SKM-1 (cell line): ENCODE data around the gene ZNF512B.
"Not testable (repeated sequence)": the region's sequence is repeated elsewhere in the genome, so short reads cannot be mapped to it uniquely, and the experiment has no call there.

Source experiments
- DNase-seq: peaks from one replicate; lab custom pipeline; 2025; ENCODE audit not compliant: unreplicated experiment; lab: John Stamatoyannopoulos, UW

ZNF512B gene

GRCh38 chr20:63969838-63970713 lies at the start of gene ZNF512B:
ZNF512B (minus strand) TSS chr20:63969930; CDS start chr20:63967950, 1,980 bp downstream.
- DNase-seq: peak; percentile 40

- no peak for DNase-seq
Observed at GRCh38 chr20:64015635-64016034, 45.9 kb upstream of the ZNF512B start.

GRCh38 chr20:64012385-64013154 lies 42.8 kb upstream of the ZNF512B start:
- DNase-seq: not testable (repeated sequence)

GRCh38 chr20:64011366-64011779 lies 41.6 kb upstream of the ZNF512B start:
- no peak for DNase-seq

- DNase-seq: no peak
Observed at GRCh38 chr20:64010711-64011237, 41.0 kb upstream of the ZNF512B start.

- no peak for DNase-seq
Observed at GRCh38 chr20:64009811-64010387, 40.2 kb upstream of the ZNF512B start.

- no peak for DNase-seq
Observed at GRCh38 chr20:64006902-64007301, 37.2 kb upstream of the ZNF512B start.

GRCh38 chr20:64006490-64006889 lies 36.8 kb upstream of the ZNF512B start:
- DNase-seq: no peak

- no peak for DNase-seq
Observed at GRCh38 chr20:64005394-64005793, 35.7 kb upstream of the ZNF512B start.

- no peak for DNase-seq
Observed at GRCh38 chr20:64003960-64004725, 34.4 kb upstream of the ZNF512B start.

GRCh38 chr20:64001607-64002011 lies 31.9 kb upstream of the ZNF512B start:
- no peak for DNase-seq

GRCh38 chr20:64000906-64001305 lies 31.2 kb upstream of the ZNF512B start:
- no peak for DNase-seq

GRCh38 chr20:63982937-63983336 lies 13.2 kb upstream of the ZNF512B start:
- DNase-seq: no peak

- peak; percentile 95 for DNase-seq
Observed at GRCh38 chr20:63980806-63981728, 11.3 kb upstream of the ZNF512B start, which contains the start of gene PRPF6. PRPF6 (plus strand) TSS chr20:63981132; CDS start chr20:63981246, 114 bp downstream.

GRCh38 chr20:63980317-63980805 lies 10.6 kb upstream of the ZNF512B start:
- DNase-seq: no peak

- DNase-seq: no peak
Observed at GRCh38 chr20:63979557-63980316, 10.0 kb upstream of the ZNF512B start, which contains the start of gene SAMD10. SAMD10 (minus strand) TSS chr20:63979642; CDS start chr20:63979467, 175 bp downstream.

- DNase-seq: no peak
Observed at GRCh38 chr20:63979229-63979556, 9.5 kb upstream of the ZNF512B start.
